ENCODE measurements around the gene CFAP45.

- TF ChIP-seq CTCF (IDR thresholded peaks at IDR 0.05) (no peak), POLR2A (IDR thresholded peaks at IDR 0.05) (no peak)
These were observed 42.1 kb downstream of the CFAP45 start for GRCh38 chr1:159857889-159858288.
